ENCODE data around the gene TUBB4A. TPM values are rescaled to one million over a fixed set of nuclear protein-coding genes. Genes with fewer than 3 reads are reported as not detected.
A peak's percentile ranks its signal among the peaks of the same experiment; 100 is the strongest.

Gene TUBB4A
- total RNA-seq, 6 experiments from 2014 or later, result 0.24 to 19.2 (median 1.4) TPM

GRCh38 chr19:6540918-6541689 lies 39.0 kb upstream of the TUBB4A start:
- H3K9me3 ChIP-seq, result no peaks in the 10 kb centered on the region
- DNase-seq (peak in 1 of 3 donors; percentile 2), ATAC-seq (no peak)
- TF ChIP-seq POLR2A (IDR thresholded peaks at IDR 0.05) (no peak), CTCF (IDR thresholded peaks at IDR 0.05) (no peak)
- H3K36me3 ChIP-seq, result no peaks in the 10 kb centered on the region
- no peak overlapping the region for H3K4me3 ChIP-seq
- WGBS (ENCODE audit: insufficient coverage, low coverage, low lambda C conversion rate, missing lambda C conversion rate), result 57% methylated on average over 11 of the region's 13 CpGs
- intact Hi-C loops (cut with DNase I), result no loop called here
- H3K27me3 ChIP-seq, result no peaks in the 10 kb centered on the region
- no peak overlapping the region for H3K27ac ChIP-seq
- no peaks in the 10 kb centered on the region for H3K4me1 ChIP-seq

GRCh38 chr19:6539514-6539913 lies 37.4 kb upstream of the TUBB4A start:
- Histone ChIP-seq H3K9me3 (no peaks in the 10 kb centered on the region), H3K27ac (no peak overlapping the region), H3K4me3 (no peak overlapping the region), H3K36me3 (no peaks in the 10 kb centered on the region), H3K27me3 (no peaks in the 10 kb centered on the region), H3K4me1 (no peaks in the 10 kb centered on the region)
- WGBS (ENCODE audit: insufficient coverage, low coverage, low lambda C conversion rate, missing lambda C conversion rate), result 76% methylated on average over 4 of the region's 6 CpGs
- TF ChIP-seq POLR2A (IDR thresholded peaks at IDR 0.05) (no peak), CTCF (IDR thresholded peaks at IDR 0.05) (no peak)
- DNase-seq (no peak), ATAC-seq (no peak)
- intact Hi-C loops (cut with DNase I), result loop anchor here in 1 of 2 donors (10.0 kb wide), 1 partner anchor 75 kb away; no protein-coding TSS in a partner anchor

GRCh38 chr19:6535558-6536137 lies 33.5 kb upstream of the TUBB4A start:
- no peak for ATAC-seq
- H3K27me3 ChIP-seq, result no peaks in the 10 kb centered on the region
- intact Hi-C loops (cut with DNase I), result loop anchor here in 1 of 2 donors (10.0 kb wide), 1 partner anchor 79 kb away; no protein-coding TSS in a partner anchor
- H3K36me3 ChIP-seq, result no peaks in the 10 kb centered on the region
- DNase-seq, result no peak
- H3K4me3 ChIP-seq, result no peak overlapping the region
- TF ChIP-seq POLR2A (IDR thresholded peaks at IDR 0.05), result no peak
- TF ChIP-seq CTCF (IDR thresholded peaks at IDR 0.05), result no peak
- H3K9me3 ChIP-seq, result no peaks in the 10 kb centered on the region
- no peak overlapping the region for H3K27ac ChIP-seq
- 91% methylated on average over 7 of the region's 10 CpGs for WGBS (ENCODE audit: insufficient coverage, low coverage, low lambda C conversion rate, missing lambda C conversion rate)
- H3K4me1 ChIP-seq, result peaks cover 0 to 8% (median 0%) of the 10 kb centered on the region in 4 donors

- H3K27me3 ChIP-seq, result no peaks in the 10 kb centered on the region
- WGBS (ENCODE audit: insufficient coverage, low coverage, low lambda C conversion rate, missing lambda C conversion rate), result 36% methylated on average over 8 of the region's 40 CpGs
- no peaks in the 10 kb centered on the region for H3K9me3 ChIP-seq
- H3K27ac ChIP-seq, result no peak overlapping the region
- ATAC-seq (no peak), DNase-seq (no peak)
- no peak for TF ChIP-seq CTCF (IDR thresholded peaks at IDR 0.05)
- no peak for TF ChIP-seq POLR2A (IDR thresholded peaks at IDR 0.05)
- no peak overlapping the region for H3K4me3 ChIP-seq
- no peaks in the 10 kb centered on the region for H3K36me3 ChIP-seq
- H3K4me1 ChIP-seq, result peaks cover 0 to 8% (median 0%) of the 10 kb centered on the region in 4 donors
- intact Hi-C loops (cut with DNase I), result loop anchor here in 1 of 2 donors (10.0 kb wide), 1 partner anchor 80 kb away; no protein-coding TSS in a partner anchor
These were observed 32.5 kb upstream of the TUBB4A start for GRCh38 chr19:6534451-6535093.

Measured in right lobe of liver (tissue), 6 donors.